Dermis blood vessel endothelial cell (primary cell): ENCODE results near the gene IL18RAP. TPM values are rescaled to one million over a fixed set of nuclear protein-coding genes. Genes with fewer than 3 reads are reported as not detected.

Experiments used
- total RNA-seq: library from RNA; depleted of rRNA; stranded (reverse); fragments of >200 nt; gene quantifications from 2 replicates; pipeline ENCODE4 v1.2.3, GENCODE V29; 2014

Gene IL18RAP
- total RNA-seq, 1 donor from 2014 or later: not detected

Other genes starting within 250 kb of the IL18RAP start
- 0.09 and 0.34 TPM in 2 replicates for gene IL1RL2, start 236.1 kb upstream of the IL18RAP start, total RNA-seq
- gene IL1RL1, start 111.6 kb upstream of the IL18RAP start, total RNA-seq: 0.17 and 2.9 TPM in 2 replicates
- gene IL18R1, start 67.4 kb upstream of the IL18RAP start, total RNA-seq: 0.65 and 1.4 TPM in 2 replicates
- gene SLC9A4, start 50.1 kb downstream of the IL18RAP start, total RNA-seq: not detected in 2 replicates
- not detected in 2 replicates for gene SLC9A2, start 196.4 kb downstream of the IL18RAP start, total RNA-seq